HepG2 (cell line): ENCODE data around the gene TEX35. TPM values are rescaled to one million over a fixed set of nuclear protein-coding genes. Genes with fewer than 3 reads are reported as not detected.

Experiments
- ATAC-seq: fragments of 200-7000 bp; cut with Tn5 transposase; 3 replicates; pipeline ENCODE4 v1.9.1; 2020; ENCODE audit warnings: mild to moderate bottlenecking, moderate library complexity
- BruUV-seq: library from RNA; stranded (reverse); fragments of 400-500 nt; replicated peaks from 2 replicates; lab custom pipeline; 2021; lab: Mats Ljungman, UMichigan
- CTCF ChIA-PET: fragments of 300-600 bp; formaldehyde crosslinking; extraction: SDS; loops from one replicate; lab custom pipeline; 2021; ENCODE audit warnings: low total read pairs, inconsistent platforms, low intra/inter-chr PET ratio; lab: Yijun Ruan, JAX
- POLR2A ChIA-PET: fragments of 350-600 bp; sonication (Branson Sonifier 250); formaldehyde crosslinking; loops from one replicate; lab custom pipeline; 2020; ENCODE audit warnings: antibody characterized with exemption, inconsistent platforms; lab: Yijun Ruan, JAX
- DNase-seq: peaks from one replicate; pipeline ENCODE4 v3.0.0-alpha.2; 2015; ENCODE audit warnings: low spot score
- FAIRE-seq: peaks from 3 replicates; lab custom pipeline; 2011; peaks lifted over from hg19 to GRCh38; lab: Jason Lieb, UNC
- H2AFZ ChIP-seq: one replicate; pipeline ENCODE4 v1.6.1; 2011; ENCODE audit warnings: low read length, inconsistent platforms
- H3K27ac ChIP-seq: fragments of 300-600 bp; 3 replicates; pipeline ENCODE4 v1.8.0; 2011; ENCODE audit warnings: mixed run types, mild to moderate bottlenecking, mixed read lengths, low read length, inconsistent platforms; ENCODE audit not compliant: insufficient read depth; ENCODE audit errors: extremely low read length
- H3K27me3 ChIP-seq, 2 experiments: fragments of 200-600 bp in 1 of 2; 2 replicates in 1 of 2; 3 replicates in 1 of 2; pipeline versions ENCODE4 v1.6.0 to v1.8.0; 2011; ENCODE audit warnings: low read length in 2 of 2, mild to moderate bottlenecking in 2 of 2, moderate library complexity in 2 of 2, inconsistent platforms in 1 of 2; ENCODE audit not compliant: insufficient read depth in 2 of 2, control insufficient read depth in 1 of 2
- H3K36me3 ChIP-seq, 2 experiments: fragments of 200-600 bp in 1 of 2; replicated peaks in 1 of 2; 2 replicates in 1 of 2; 3 replicates in 1 of 2; pipeline versions ENCODE4 v1.5.1 to v1.8.0; 2011; ENCODE audit warnings: low read length in 2 of 2, inconsistent platforms in 1 of 2; ENCODE audit not compliant: insufficient read depth in 2 of 2, control insufficient read depth in 1 of 2
- H3K4me1 ChIP-seq: 2 replicates; pipeline ENCODE4 v1.5.1; 2012; ENCODE audit warnings: low read length, inconsistent platforms; ENCODE audit not compliant: insufficient read depth
- H3K4me2 ChIP-seq: 2 replicates; pipeline ENCODE4 v1.6.0; 2011; ENCODE audit warnings: low read depth, low read length, inconsistent platforms
- H3K4me3 ChIP-seq, 3 experiments: fragments of 200-600 bp in 1 of 3; sonication (generic), shearing (Covaris generic) in 1 of 3; replicated peaks in 1 of 3; 2 replicates each; pipeline ENCODE4 v1.5.1; 2011 to 2016; ENCODE audit warnings: low read length in 3 of 3, inconsistent platforms in 2 of 3, low read depth in 2 of 3, mild to moderate bottlenecking in 2 of 3, control low read depth in 1 of 3, mixed read lengths in 1 of 3; ENCODE audit not compliant: insufficient read depth in 1 of 3
- H3K79me2 ChIP-seq: one replicate; pipeline ENCODE4 v1.6.1; 2011; ENCODE audit warnings: low read length, inconsistent platforms; ENCODE audit not compliant: insufficient read depth
- H3K9ac ChIP-seq: 2 replicates; pipeline ENCODE4 v1.6.0; 2011; ENCODE audit warnings: mild to moderate bottlenecking, low read depth, low read length, inconsistent platforms; ENCODE audit not compliant: insufficient read depth
- H3K9me3 ChIP-seq: 2 replicates; pipeline ENCODE4 v1.5.1; 2012; ENCODE audit warnings: mild to moderate bottlenecking, low read length
- H4K20me1 ChIP-seq: 2 replicates; pipeline ENCODE4 v1.6.0; 2011; ENCODE audit warnings: inconsistent platforms, mild to moderate bottlenecking, low read length, moderate library complexity; ENCODE audit not compliant: insufficient read depth
- ATM ChIP-seq: fragments of 450-650 bp; IDR thresholded peaks from 2 replicates; pipeline ENCODE4 v1.7.1; 2017; ENCODE audit warnings: mild to moderate bottlenecking, borderline replicate concordance
- DR1 ChIP-seq: sonication (generic); formaldehyde crosslinking; IDR thresholded peaks from 2 replicates; pipeline ENCODE4 v1.8.0; 2021; ENCODE audit warnings: mild to moderate bottlenecking, missing genetic modification reagents, inconsistent platforms
- MED8 ChIP-seq: sonication (generic); formaldehyde crosslinking; IDR thresholded peaks from 2 replicates; pipeline ENCODE4 v1.8.1; 2023; ENCODE audit warnings: mild to moderate bottlenecking, missing genetic modification reagents; ENCODE audit not compliant: insufficient replicate concordance
- PPARG ChIP-seq: conservative IDR thresholded peaks from 2 replicates; pipeline ENCODE4 v1.6.1; 2016; ENCODE audit warnings: missing biosample characterization, missing genetic modification reagents
- RAD21 ChIP-seq: fragments of 450-650 bp; formaldehyde crosslinking; IDR thresholded peaks from 2 replicates; pipeline ENCODE4 v1.5.0; 2020; ENCODE audit warnings: mild to moderate bottlenecking
- ZFP36L1 ChIP-seq: sonication (generic); formaldehyde crosslinking; IDR thresholded peaks from 2 replicates; pipeline ENCODE4 v1.8.0; 2022; ENCODE audit warnings: mild to moderate bottlenecking, missing genetic modification reagents, moderate library complexity
- ZNF629 ChIP-seq: sonication (generic); formaldehyde crosslinking; conservative IDR thresholded peaks from 2 replicates; pipeline ENCODE4 v1.5.0; 2020; ENCODE audit warnings: missing genetic modification reagents
- ZNF850 ChIP-seq: sonication (generic); formaldehyde crosslinking; conservative IDR thresholded peaks from 2 replicates; pipeline ENCODE4 v1.9.0; 2021; ENCODE audit warnings: mild to moderate bottlenecking, missing genetic modification reagents
- WGBS: methylation state at CpG from one replicate; pipeline ENCODE4 v1.1.6; 2017; ENCODE audit warnings: low lambda C conversion rate; 5-methylcytosine and 5-hydroxymethylcytosine counted together
- in situ Hi-C: cut with HindIII; loops from 2 replicates; pipeline ENCODE4 v1.10.0; 2017; ENCODE audit warnings: low pct_unique_long_range_greater_than_20kb; ENCODE audit not compliant: extremely low pct_ligation_motif_present
- intact Hi-C: fragments of 100-400 bp; cut with micrococcal nuclease; formaldehyde crosslinking; loops from one replicate; pipeline ENCODE4 v1.10.0; 2022; ENCODE audit not compliant: unreplicated experiment
- polyA plus RNA-seq, 8 experiments: library from polyadenylated mRNA; depleted of rRNA in 3 of 8; stranded (reverse) in 7 of 8; unstranded in 1 of 8; fragments of >200 nt; fragmentation: Illumina TruSeq in 4 of 8; extraction: Trizol in 4 of 8; gene quantifications; 2 replicates each; pipeline versions ENCODE4 v1.2.1 to v1.2.3, GENCODE V29; 2011 to 2016; ENCODE audit warnings: low read depth in 4 of 8, missing spikeins in 1 of 8, mixed read lengths in 1 of 8; ENCODE audit not compliant: insufficient read depth in 1 of 8
- total RNA-seq, 5 experiments: library from RNA; depleted of rRNA; stranded (reverse); fragments of >200 nt; fragmentation: Illumina TruSeq; extraction: Trizol; gene quantifications; 2 replicates each; pipeline ENCODE4 v1.2.3, GENCODE V29; 2016; ENCODE audit warnings: low read depth in 1 of 5
- TF ChIP-seq, protein P1 (sequence below), 2 experiments: sonication (generic) in 1 of 2; formaldehyde crosslinking in 1 of 2; IDR thresholded peaks; 2 replicates each; pipeline versions ENCODE4 v1.4.0 to v1.6.1; 2016 to 2020; ENCODE audit warnings: borderline replicate concordance in 1 of 2, low read depth in 1 of 2, mild to moderate bottlenecking in 1 of 2, missing genetic modification reagents in 1 of 2
- TF ChIP-seq, protein P2 (sequence below), 2 experiments: fragments of 450-650 bp in 1 of 2; sonication (generic) in 1 of 2; formaldehyde crosslinking; IDR thresholded peaks; 2 replicates each; pipeline versions ENCODE4 v1.5.0 to v1.8.0; 2020 to 2022; ENCODE audit warnings: mild to moderate bottlenecking in 1 of 2, missing genetic modification reagents in 1 of 2

The TEX35 gene
- total and polyA plus RNA-seq, 2 of the 13 experiments (the other 11 are each of a cell fraction or from before 2014, with no cell fraction given), result not detected

DNA sequence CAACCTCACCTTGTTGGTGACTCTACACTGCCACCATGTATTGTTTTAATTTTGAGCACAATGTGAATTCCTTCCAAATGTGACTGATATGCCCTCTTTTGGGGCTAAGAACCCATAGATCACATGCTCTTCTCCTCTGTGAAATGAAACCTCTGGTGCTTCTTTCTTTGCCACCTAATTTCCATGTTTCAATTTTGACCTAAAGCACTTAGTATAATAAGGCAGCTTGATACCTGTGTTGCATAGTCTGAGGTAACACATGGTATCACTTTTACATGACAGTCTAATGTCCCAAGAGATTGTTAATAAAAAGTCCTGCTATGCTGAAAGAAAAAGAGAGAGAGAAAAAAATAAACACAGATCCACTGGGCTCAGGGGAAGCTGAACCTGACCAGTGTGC lies 40.4 kb upstream of the TEX35 start:
- H3K79me2 ChIP-seq, result no peaks in the 10 kb centered on the region
- intact Hi-C loops, result no loop called here
- H3K27me3 ChIP-seq, result no peaks in the 10 kb centered on the region
- ATAC-seq, result no peak
- TF ChIP-seq ZNF850 (CRISPR knock-in tag) (no peak), ATM (no peak)
- peaks cover 1 to 5% of the 10 kb centered on the region in 2 experiments; a peak in 3 of 5 replicates for H3K36me3 ChIP-seq
- no peaks in the 10 kb centered on the region for H3K4me1 ChIP-seq
- no peak overlapping the region for H3K4me3 ChIP-seq
- no TSS peak for BruUV-seq
- ChIA-PET CTCF (no interaction called here), POLR2A (no interaction called here)
- H2AFZ ChIP-seq, result no peak overlapping the region
- no peak for DNase-seq
- no peak for FAIRE-seq
- no peaks in the 10 kb centered on the region for H3K9me3 ChIP-seq
- in situ Hi-C loops, result no loop called here
- no peak overlapping the region for H3K27ac ChIP-seq
- H3K9ac ChIP-seq, result no peak overlapping the region
- no peak overlapping the region for H3K4me2 ChIP-seq
- H4K20me1 ChIP-seq, result no peaks in the 10 kb centered on the region

DNA sequence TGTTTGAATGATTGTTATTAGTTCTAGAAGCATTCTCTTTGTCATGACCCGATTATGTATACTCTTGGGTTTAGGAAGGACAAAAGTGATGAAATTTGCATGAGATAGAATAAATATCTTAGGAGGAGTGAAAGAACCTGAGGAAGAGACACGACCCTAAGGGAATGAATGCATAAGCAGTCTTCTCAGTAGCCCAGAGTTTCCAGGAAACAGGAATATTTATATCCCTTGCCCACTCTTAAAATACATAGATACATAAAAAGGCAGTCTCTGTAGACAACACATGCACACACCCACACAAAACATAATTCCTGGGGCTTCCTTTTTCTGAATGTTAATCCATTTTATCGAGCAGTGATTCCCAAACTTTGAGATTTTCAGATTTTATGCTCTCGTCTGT lies 35.5 kb upstream of the TEX35 start:
- WGBS, result 92% methylated on average over 4 of the region's 4 CpGs
- intact Hi-C loops (no loop called here), in situ Hi-C loops (no loop called here)

More for the DNA sequence above, 35.5 kb upstream of the TEX35 start:
- no peak for ATAC-seq
- TF ChIP-seq, protein P1, sequence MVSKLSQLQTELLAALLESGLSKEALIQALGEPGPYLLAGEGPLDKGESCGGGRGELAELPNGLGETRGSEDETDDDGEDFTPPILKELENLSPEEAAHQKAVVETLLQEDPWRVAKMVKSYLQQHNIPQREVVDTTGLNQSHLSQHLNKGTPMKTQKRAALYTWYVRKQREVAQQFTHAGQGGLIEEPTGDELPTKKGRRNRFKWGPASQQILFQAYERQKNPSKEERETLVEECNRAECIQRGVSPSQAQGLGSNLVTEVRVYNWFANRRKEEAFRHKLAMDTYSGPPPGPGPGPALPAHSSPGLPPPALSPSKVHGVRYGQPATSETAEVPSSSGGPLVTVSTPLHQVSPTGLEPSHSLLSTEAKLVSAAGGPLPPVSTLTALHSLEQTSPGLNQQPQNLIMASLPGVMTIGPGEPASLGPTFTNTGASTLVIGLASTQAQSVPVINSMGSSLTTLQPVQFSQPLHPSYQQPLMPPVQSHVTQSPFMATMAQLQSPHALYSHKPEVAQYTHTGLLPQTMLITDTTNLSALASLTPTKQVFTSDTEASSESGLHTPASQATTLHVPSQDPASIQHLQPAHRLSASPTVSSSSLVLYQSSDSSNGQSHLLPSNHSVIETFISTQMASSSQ (IDR thresholded peaks at IDR 0.05; ENCODE audit: low read depth), result no peak
- TF ChIP-seq, protein P1 (CRISPR knock-in tag; IDR thresholded peaks at IDR 0.05; ENCODE audit: borderline replicate concordance), result no peak
- no peak for TF ChIP-seq PPARG (CRISPR knock-in tag)
- no peak for TF ChIP-seq RAD21 (CRISPR knock-in tag)
- TF ChIP-seq ZFP36L1 (CRISPR knock-in tag), result no peak
- TF ChIP-seq, protein P2, sequence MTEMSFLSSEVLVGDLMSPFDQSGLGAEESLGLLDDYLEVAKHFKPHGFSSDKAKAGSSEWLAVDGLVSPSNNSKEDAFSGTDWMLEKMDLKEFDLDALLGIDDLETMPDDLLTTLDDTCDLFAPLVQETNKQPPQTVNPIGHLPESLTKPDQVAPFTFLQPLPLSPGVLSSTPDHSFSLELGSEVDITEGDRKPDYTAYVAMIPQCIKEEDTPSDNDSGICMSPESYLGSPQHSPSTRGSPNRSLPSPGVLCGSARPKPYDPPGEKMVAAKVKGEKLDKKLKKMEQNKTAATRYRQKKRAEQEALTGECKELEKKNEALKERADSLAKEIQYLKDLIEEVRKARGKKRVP (CRISPR knock-in tag; IDR thresholded peaks at IDR 0.05), result no peak
- TF ChIP-seq DR1 (CRISPR knock-in tag), result no peak
- no peak for TF ChIP-seq ZNF629 (CRISPR knock-in tag)
- TF ChIP-seq MED8 (CRISPR knock-in tag), result no peak
- peaks cover 1 to 2% of the 10 kb centered on the region in 2 experiments; a peak in 2 of 5 replicates for H3K36me3 ChIP-seq
- H3K9me3 ChIP-seq, result no peaks in the 10 kb centered on the region
- H3K79me2 ChIP-seq, result no peaks in the 10 kb centered on the region
- DNase-seq, result no peak
- H3K27me3 ChIP-seq, result no peaks in the 10 kb centered on the region
- ChIA-PET CTCF (no interaction called here), POLR2A (no interaction called here)
- BruUV-seq, result no TSS peak
- no peak overlapping the region for H3K4me2 ChIP-seq
- FAIRE-seq, result no peak
- H3K27ac ChIP-seq, result no peak overlapping the region
- H3K4me1 ChIP-seq, result no peaks in the 10 kb centered on the region
- H3K4me3 ChIP-seq, result no peak overlapping the region
- no peak overlapping the region for H2AFZ ChIP-seq
- H4K20me1 ChIP-seq, result no peaks in the 10 kb centered on the region
- H3K9ac ChIP-seq, result no peak overlapping the region
